ENCODE results near the gene IGFBP6.

IGFBP6 gene

GRCh38 chr12:53064613-53065436 lies 32.6 kb upstream of the IGFBP6 start:
- H3K9me3 ChIP-seq: no peaks in the 10 kb centered on the region
- no peaks in the 10 kb centered on the region for H3K27me3 ChIP-seq
- H4K20me1 ChIP-seq: no peaks in the 10 kb centered on the region
- H3K4me1 ChIP-seq: peaks cover 26% of the 10 kb centered on the region
- H3K27ac ChIP-seq: 0 out of 2 replicates have a peak overlapping the region, but pooled peaks have one; percentile 22
- H3K9ac ChIP-seq: no peak overlapping the region
- no peak overlapping the region for H3K4me3 ChIP-seq
- no peak for TF ChIP-seq Cebpa-rat (IDR thresholded peaks at IDR 0.05)
- H3K4me2 ChIP-seq: peak overlapping the region; percentile 39
- peaks cover 31% of the 10 kb centered on the region for H3K36me3 ChIP-seq

DNA sequence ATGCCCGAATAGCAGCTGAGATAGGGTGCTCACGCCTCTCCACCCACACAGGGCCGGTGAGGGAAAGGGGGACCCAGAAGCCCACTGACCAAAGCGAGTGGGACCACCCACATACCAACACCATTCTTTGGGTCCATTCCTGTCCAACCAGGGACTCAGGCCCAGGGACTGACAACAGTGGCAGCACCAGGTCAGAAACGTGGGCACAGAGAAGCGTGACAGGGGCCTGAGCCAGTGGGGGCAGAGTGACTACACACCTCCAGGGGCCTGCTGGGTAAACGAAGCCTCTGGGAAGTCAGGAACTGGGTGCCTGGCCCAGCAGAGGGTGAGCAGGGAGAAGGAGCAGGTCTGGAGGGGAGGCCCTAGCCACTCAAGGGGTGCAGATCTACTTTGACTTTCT lies 32.0 kb upstream of the IGFBP6 start:
- H3K9ac ChIP-seq: no peak overlapping the region
- no peaks in the 10 kb centered on the region for H4K20me1 ChIP-seq
- H3K27ac ChIP-seq: no peak overlapping the region
- peaks cover 38% of the 10 kb centered on the region for H3K36me3 ChIP-seq
- no peak overlapping the region for H3K4me3 ChIP-seq
- peak overlapping the region; percentile 67; the same call in 1 of the 2 replicates for H3K4me2 ChIP-seq
- H3K4me1 ChIP-seq: peaks cover 26% of the 10 kb centered on the region
- H3K27me3 ChIP-seq: no peaks in the 10 kb centered on the region
- no peak for TF ChIP-seq Cebpa-rat (IDR thresholded peaks at IDR 0.05)
- no peaks in the 10 kb centered on the region for H3K9me3 ChIP-seq

DNA sequence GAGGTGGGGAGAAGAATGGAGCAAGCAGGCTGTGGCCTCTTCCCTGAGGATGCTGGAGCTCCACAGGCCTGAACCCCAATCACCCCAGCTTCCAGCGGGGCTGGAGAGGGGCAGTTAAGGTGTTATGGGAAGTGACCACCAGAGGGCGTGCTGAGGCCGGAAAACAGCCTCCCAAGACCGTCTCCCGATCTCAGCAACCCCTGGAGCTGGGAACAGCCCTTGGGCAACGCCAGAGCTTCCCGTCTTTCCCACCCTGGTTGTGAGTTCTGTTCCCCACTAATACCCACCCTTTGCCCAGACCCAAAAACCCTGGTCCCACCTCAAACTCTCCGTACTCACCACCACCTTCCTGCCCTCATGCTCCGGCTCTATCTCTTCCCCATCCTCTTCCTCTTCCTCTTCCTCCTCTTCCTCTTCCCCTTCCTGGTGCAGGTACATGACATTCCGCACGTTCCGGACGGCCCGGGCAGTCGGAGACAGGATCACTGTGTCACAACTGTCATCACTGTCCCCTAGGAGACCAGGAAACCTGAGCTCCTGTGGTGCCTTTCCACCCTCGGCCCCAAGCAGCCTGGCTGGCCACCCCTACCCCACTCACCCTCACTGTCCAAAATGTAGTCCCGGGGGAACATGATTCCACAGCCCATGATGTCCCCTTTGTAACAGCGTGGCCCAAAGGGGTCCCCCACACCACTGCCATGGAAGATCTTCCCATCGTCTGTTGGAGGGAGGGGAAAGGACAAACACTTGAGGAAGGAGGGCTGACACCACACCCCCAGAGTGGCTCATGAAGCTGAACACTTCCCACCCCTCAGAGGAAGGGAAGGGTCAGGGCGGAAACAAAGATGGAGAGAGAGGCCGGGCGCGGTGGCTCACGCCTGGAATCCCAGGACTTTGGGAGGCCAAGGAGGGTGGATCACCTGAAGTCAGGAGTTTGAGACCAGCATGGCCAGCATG lies 31.2 kb upstream of the IGFBP6 start:
- no peak for TF ChIP-seq Cebpa-rat (IDR thresholded peaks at IDR 0.05)
- Histone ChIP-seq H3K9ac (0 out of 2 replicates have a peak overlapping the region, but pooled peaks have one; percentile 32), H3K27me3 (no peaks in the 10 kb centered on the region), H3K4me3 (peak overlapping the region; percentile 31; the same call in 1 of the 2 replicates), H3K27ac (no peak overlapping the region), H3K4me2 (peak overlapping the region; percentile 67), H3K4me1 (peaks cover 30% of the 10 kb centered on the region), H3K9me3 (no peaks in the 10 kb centered on the region), H4K20me1 (no peaks in the 10 kb centered on the region), H3K36me3 (peaks cover 46% of the 10 kb centered on the region)

DNA sequence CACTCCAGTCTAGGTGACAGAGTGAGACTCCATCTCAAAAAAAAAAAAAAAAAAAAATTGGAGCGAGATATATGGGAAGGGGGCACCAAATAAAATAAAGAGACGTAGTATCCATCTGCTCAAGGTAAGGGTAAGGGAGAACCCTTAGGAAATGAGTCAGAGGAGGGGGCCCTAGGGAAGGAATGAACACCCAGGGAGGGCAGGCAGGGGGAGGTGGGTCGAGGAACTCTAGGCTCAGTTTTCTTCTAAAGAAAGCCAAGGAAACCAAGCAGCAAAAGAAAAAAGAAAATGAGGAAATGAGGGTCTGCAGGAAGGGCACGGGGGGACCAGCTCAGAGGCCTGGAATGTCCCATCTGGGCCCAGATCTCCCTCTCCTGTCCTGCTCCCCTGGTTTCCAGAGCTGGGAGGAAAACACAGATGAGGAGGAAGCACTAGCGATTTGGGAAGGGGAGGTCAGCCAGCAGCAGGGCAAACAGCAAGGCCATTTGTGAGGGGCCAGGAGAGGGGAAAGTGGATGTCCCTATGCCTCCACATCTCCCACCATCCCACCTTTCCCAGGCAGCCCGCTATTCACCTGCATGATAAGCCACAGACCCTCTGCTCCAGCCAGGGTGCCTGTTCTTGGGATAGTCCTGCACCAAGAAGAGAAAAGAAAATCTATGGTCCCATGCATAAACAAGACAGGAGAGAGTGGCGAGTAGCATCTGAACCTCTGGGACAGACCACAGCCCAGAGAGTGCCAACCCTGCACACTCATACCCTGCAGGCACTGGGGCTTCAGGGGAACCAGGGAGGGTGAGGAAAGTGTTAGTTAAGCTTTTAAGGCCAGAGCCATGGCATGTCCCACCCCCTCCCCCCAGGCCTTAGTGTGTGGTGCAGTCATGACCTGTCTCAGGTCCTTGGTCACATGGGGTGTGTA lies 30.1 kb upstream of the IGFBP6 start:
- Histone ChIP-seq H4K20me1 (no peaks in the 10 kb centered on the region), H3K4me3 (no peak overlapping the region), H3K27me3 (no peaks in the 10 kb centered on the region), H3K9me3 (no peaks in the 10 kb centered on the region), H3K4me1 (peaks cover 41% of the 10 kb centered on the region), H3K36me3 (peaks cover 51% of the 10 kb centered on the region), H3K27ac (no peak overlapping the region), H3K9ac (no peak overlapping the region), H3K4me2 (no peak overlapping the region)
- TF ChIP-seq Cebpa-rat (IDR thresholded peaks at IDR 0.05): no peak

GRCh38 chr12:53067993-53068770 lies 29.3 kb upstream of the IGFBP6 start:
- Histone ChIP-seq H3K27ac (no peak overlapping the region), H3K36me3 (peaks cover 51% of the 10 kb centered on the region), H3K4me1 (peaks cover 48% of the 10 kb centered on the region), H3K9me3 (no peaks in the 10 kb centered on the region), H3K4me3 (no peak overlapping the region), H3K4me2 (no peak overlapping the region), H4K20me1 (no peaks in the 10 kb centered on the region), H3K27me3 (no peaks in the 10 kb centered on the region), H3K9ac (no peak overlapping the region)
- TF ChIP-seq Cebpa-rat (IDR thresholded peaks at IDR 0.05): no peak

GRCh38 chr12:53068811-53069585 lies 28.5 kb upstream of the IGFBP6 start:
- H3K4me1 ChIP-seq: peaks cover 42% of the 10 kb centered on the region
- no peaks in the 10 kb centered on the region for H4K20me1 ChIP-seq
- no peak overlapping the region for H3K9ac ChIP-seq
- no peaks in the 10 kb centered on the region for H3K27me3 ChIP-seq
- TF ChIP-seq Cebpa-rat (IDR thresholded peaks at IDR 0.05): no peak
- no peak overlapping the region for H3K4me2 ChIP-seq
- peaks cover 54% of the 10 kb centered on the region for H3K36me3 ChIP-seq
- no peak overlapping the region for H3K27ac ChIP-seq
- H3K4me3 ChIP-seq: no peak overlapping the region
- no peaks in the 10 kb centered on the region for H3K9me3 ChIP-seq

GRCh38 chr12:53069621-53070410 lies 27.7 kb upstream of the IGFBP6 start:
- H3K27ac ChIP-seq: no peak overlapping the region
- no peaks in the 10 kb centered on the region for H3K27me3 ChIP-seq
- H3K4me3 ChIP-seq: no peak overlapping the region
- no peaks in the 10 kb centered on the region for H3K9me3 ChIP-seq
- peaks cover 36% of the 10 kb centered on the region for H3K4me1 ChIP-seq
- H4K20me1 ChIP-seq: no peaks in the 10 kb centered on the region
- no peak for TF ChIP-seq Cebpa-rat (IDR thresholded peaks at IDR 0.05)
- H3K9ac ChIP-seq: no peak overlapping the region
- no peak overlapping the region for H3K4me2 ChIP-seq
- H3K36me3 ChIP-seq: peaks cover 59% of the 10 kb centered on the region

All from BLaER1 (cell line).